IPS DF 4.7 (cell line): ENCODE results near the gene ARSA.

Source experiments
- DNase-seq: peaks from one replicate; pipeline ENCODE4 v3.0.0-alpha.2; 2013; ENCODE audit warnings: low spot score; ENCODE audit errors: extremely low read depth

ARSA gene

GRCh38 chr22:50581031-50581949 is 46.7 kb downstream of the ARSA start:
- no peak for DNase-seq

GRCh38 chr22:50579752-50580151 is 48.2 kb downstream of the ARSA start:
- DNase-seq, result no peak

GRCh38 chr22:50578776-50579310 is 49.1 kb downstream of the ARSA start:
- DNase-seq, result no peak

- no peak for DNase-seq
Measured at GRCh38 chr22:50577987-50578775, 49.8 kb downstream of the ARSA start, which contains the start of gene CPT1B. Gene CPT1B (minus strand): TSS chr22:50578427. CDS start chr22:50577915, 512 bp downstream.

- no peak for DNase-seq
Measured at GRCh38 chr22:50577697-50577986, 50.3 kb downstream of the ARSA start.

- DNase-seq, result no peak
Measured at GRCh38 chr22:50576806-50577696, 50.9 kb downstream of the ARSA start.

GRCh38 chr22:50576070-50576469 is 51.9 kb downstream of the ARSA start:
- no peak for DNase-seq

GRCh38 chr22:50575426-50575941 is 52.5 kb downstream of the ARSA start:
- no peak for DNase-seq
